ENCODE data around the gene STAMBPL1. TPM values are rescaled to one million over a fixed set of nuclear protein-coding genes. Genes with fewer than 3 reads are reported as not detected.

Gene STAMBPL1
- total and polyA plus RNA-seq, 10 donors, result 6.2 to 49.4 (median 25.6) TPM

DNA sequence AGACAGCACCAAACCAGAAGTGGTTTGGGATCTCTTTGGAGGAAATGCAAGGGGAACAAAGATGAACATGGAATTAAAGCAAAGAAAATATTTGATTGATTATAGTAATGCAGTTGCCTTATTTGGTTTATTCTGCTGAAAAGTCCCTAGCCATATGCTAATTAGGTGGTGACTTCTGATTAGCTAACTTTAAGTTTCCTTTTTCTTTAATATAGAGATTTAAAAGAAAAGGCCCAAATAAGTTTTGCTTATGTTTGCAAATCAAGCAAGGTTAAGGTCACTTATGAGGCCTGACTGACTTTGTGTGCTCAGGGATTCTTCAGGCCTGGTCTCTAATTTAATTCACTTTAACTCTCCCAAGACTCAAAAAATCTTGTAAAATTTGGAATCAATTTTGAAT lies 22.2 kb upstream of the STAMBPL1 start:
- no peaks in the 10 kb centered on the region for H3K27me3 ChIP-seq (replicated peaks in 1 of 7)
- no peak for TF ChIP-seq POLR2A (IDR thresholded peaks at IDR 0.05)
- no peak for TF ChIP-seq CTCF (IDR thresholded peaks at IDR 0.05 in 8 of 11, conservative IDR thresholded peaks at IDR 0.05 in 3 of 11)
- TF ChIP-seq POLR2AphosphoS5 (IDR thresholded peaks at IDR 0.05), result no peak
- H3K4me1 ChIP-seq, result peaks cover 0 to 39% (median 8%) of the 10 kb centered on the region in 6 donors
- no peak overlapping the region for H3K27ac ChIP-seq
- intact Hi-C loops (cut with DNase I; ENCODE audit: low total_unique reads), result no loop called here
- DNase-seq, result no peak
- H3K4me3 ChIP-seq, result no peak overlapping the region
- H3K36me3 ChIP-seq, result no peaks in the 10 kb centered on the region
- no peaks in the 10 kb centered on the region for H3K9me3 ChIP-seq

DNA sequence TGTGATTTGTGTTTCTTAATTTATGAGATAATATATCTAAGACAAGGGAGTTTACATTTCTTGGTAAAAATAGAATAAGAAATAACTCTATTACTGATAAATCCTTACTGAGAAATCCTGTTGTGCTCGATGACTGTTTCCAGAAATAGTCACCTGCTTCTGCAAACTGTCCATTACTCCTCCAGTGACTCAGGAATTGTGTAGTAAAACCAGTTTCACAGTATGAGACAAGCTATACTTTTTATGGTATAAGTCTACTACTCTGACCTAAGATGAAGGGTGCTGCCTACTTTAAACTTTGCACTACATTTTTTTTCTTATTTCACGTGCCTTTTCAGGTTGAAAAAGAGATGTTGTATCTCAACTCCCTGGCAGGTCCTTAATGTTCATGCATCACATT lies 21.6 kb upstream of the STAMBPL1 start:
- Histone ChIP-seq H3K4me1 (peaks cover 0 to 32% (median 8%) of the 10 kb centered on the region in 6 donors), H3K9me3 (no peaks in the 10 kb centered on the region), H3K36me3 (no peaks in the 10 kb centered on the region), H3K27me3 (replicated peaks in 1 of 7) (no peaks in the 10 kb centered on the region), H3K4me3 (no peak overlapping the region), H3K27ac (no peak overlapping the region)
- 66 to 82% (median 79%) methylated on average over 2 of the region's 2 CpGs for WGBS, 5 donors
- intact Hi-C loops (cut with DNase I; ENCODE audit: low total_unique reads), result no loop called here
- no peak for TF ChIP-seq POLR2AphosphoS5 (IDR thresholded peaks at IDR 0.05)
- no peak for TF ChIP-seq CTCF (IDR thresholded peaks at IDR 0.05 in 8 of 11, conservative IDR thresholded peaks at IDR 0.05 in 3 of 11)
- no peak for TF ChIP-seq POLR2A (IDR thresholded peaks at IDR 0.05)
- DNase-seq, result no peak

- Histone ChIP-seq H3K4me1 (peaks cover 0 to 18% (median 8%) of the 10 kb centered on the region in 6 donors), H3K27me3 (replicated peaks in 1 of 7) (no peaks in the 10 kb centered on the region), H3K36me3 (no peaks in the 10 kb centered on the region), H3K27ac (peak overlapping the region in 1 of 8 donors; percentile 53), H3K9me3 (no peaks in the 10 kb centered on the region), H3K4me3 (no peak overlapping the region)
- TF ChIP-seq POLR2A (IDR thresholded peaks at IDR 0.05) (no peak), CTCF (IDR thresholded peaks at IDR 0.05 in 8 of 11, conservative IDR thresholded peaks at IDR 0.05 in 3 of 11) (no peak), POLR2AphosphoS5 (IDR thresholded peaks at IDR 0.05) (no peak)
- 0 to 95% (median 87%) methylated on average over 1 of the region's 1 CpG for WGBS, 5 donors
- intact Hi-C loops (cut with DNase I; ENCODE audit: low total_unique reads), result no loop called here
- no peak for DNase-seq
Observed at GRCh38 chr10:88861036-88861435, 19.0 kb upstream of the STAMBPL1 start.

DNA sequence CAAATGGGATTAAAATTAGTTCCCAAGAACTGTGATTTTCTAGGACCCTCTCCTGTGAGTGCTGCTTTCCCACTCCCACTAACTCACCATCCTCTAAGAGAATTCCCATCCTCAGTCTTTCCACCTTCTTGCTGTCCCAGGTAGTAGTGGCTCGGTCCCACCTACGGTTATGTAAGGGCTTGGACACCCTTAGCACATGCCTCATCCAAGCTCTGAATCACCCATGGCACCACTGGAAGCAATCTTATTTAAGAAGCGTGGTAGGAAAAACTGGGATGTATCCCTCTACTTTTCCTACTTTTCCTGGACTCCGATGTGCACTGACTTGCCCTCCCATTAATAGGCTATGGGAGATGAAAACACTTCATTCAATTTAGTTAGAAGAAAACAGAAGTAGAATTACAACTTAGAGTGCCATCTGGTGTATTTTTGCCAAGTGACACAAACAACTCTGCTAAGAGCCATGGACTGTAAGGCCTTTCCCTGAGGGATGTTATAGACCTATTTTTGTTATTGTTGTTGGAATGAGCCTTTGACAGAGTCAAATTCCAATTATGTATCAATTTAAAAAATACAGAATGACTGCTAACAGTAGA lies 14.7 kb upstream of the STAMBPL1 start:
- no peaks in the 10 kb centered on the region for H3K36me3 ChIP-seq
- no peaks in the 10 kb centered on the region for H3K9me3 ChIP-seq
- WGBS, 5 donors, result 85 to 89% (median 87%) methylated on average over 4 of the region's 4 CpGs
- no peak overlapping the region for H3K4me3 ChIP-seq
- H3K27ac ChIP-seq, result no peak overlapping the region
- DNase-seq, result no peak
- no peaks in the 10 kb centered on the region for H3K27me3 ChIP-seq (replicated peaks in 1 of 7)
- peaks cover 0 to 11% (median 2%) of the 10 kb centered on the region in 6 donors for H3K4me1 ChIP-seq
- TF ChIP-seq POLR2AphosphoS5 (IDR thresholded peaks at IDR 0.05) (no peak), POLR2A (IDR thresholded peaks at IDR 0.05) (no peak), CTCF (IDR thresholded peaks at IDR 0.05 in 8 of 11, conservative IDR thresholded peaks at IDR 0.05 in 3 of 11) (peak in 3 of 11 experiments; percentile 29 to 37 (median 32))
- intact Hi-C loops (cut with DNase I; ENCODE audit: low total_unique reads), result no loop called here
